GM12892 (cell line): Measurements from ENCODE around the gene THOP1.
"Not testable (repeated sequence)": the region's sequence is repeated elsewhere in the genome, so short reads cannot be mapped to it uniquely, and the experiment has no call there.

ENCODE experiments used
- DNase-seq: peaks from one replicate; pipeline ENCODE4 v3.0.0; 2011; ENCODE audit not compliant: insufficient read length
- FAIRE-seq: peaks from 2 replicates; lab custom pipeline; 2011; peaks lifted over from hg19 to GRCh38; lab: Jason Lieb, UNC
- POLR2A ChIP-seq: IDR thresholded peaks from 2 replicates; pipeline ENCODE4 v1.6.1; 2011; ENCODE audit warnings: low read depth, low read length, control low read depth
- POLR2AphosphoS5 ChIP-seq: IDR thresholded peaks from 2 replicates; pipeline ENCODE4 v1.6.1; 2011; ENCODE audit warnings: low read depth, low read length, control low read depth
- TAF1 ChIP-seq: IDR thresholded peaks from 2 replicates; pipeline ENCODE4 v1.6.1; 2011; ENCODE audit warnings: low read depth, mild to moderate bottlenecking, control low read depth, low read length, borderline replicate concordance

THOP1 gene

DNA sequence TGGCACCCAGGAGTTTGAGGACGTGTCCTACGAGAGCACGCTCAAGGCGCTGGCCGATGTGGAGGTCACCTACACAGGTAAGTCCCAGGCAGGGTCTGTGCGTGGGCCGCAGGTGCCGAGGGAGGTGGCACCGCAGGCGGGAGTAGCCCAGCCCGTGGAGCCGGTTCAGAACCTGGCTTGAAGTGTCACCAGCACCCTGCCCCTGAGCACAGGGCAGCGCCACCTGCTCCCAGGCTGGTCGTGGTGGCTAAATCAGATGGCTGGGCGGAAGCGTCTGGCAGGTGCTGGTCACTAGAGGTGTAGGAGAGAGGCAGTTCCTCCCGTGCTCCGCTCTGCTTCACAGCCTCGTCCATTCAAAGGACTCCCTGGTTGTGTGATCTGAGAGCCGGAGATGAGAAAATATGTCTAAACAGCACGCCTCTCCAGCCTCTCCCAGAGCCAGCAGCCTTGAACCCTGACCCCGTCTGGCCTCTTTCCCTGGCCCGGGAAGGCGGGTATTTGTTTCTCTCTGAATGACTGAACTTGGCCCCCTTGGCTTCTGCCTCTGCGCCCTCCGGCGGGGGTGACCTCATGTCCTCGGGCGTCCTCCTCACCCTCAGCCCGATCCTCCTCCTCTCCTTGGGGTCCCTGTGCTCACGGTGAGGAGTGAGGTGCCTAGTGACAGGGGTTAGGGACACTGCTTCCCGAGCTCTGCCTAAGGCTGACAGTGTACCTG, 5.4 kb downstream of the THOP1 start:
- DNase-seq (no peak), FAIRE-seq (no peak)
- TF ChIP-seq POLR2A, result no peak
- TF ChIP-seq TAF1, result no peak
- TF ChIP-seq POLR2AphosphoS5, result 0 out of 2 replicates have a peak, but pooled peaks have one; percentile 20

DNA sequence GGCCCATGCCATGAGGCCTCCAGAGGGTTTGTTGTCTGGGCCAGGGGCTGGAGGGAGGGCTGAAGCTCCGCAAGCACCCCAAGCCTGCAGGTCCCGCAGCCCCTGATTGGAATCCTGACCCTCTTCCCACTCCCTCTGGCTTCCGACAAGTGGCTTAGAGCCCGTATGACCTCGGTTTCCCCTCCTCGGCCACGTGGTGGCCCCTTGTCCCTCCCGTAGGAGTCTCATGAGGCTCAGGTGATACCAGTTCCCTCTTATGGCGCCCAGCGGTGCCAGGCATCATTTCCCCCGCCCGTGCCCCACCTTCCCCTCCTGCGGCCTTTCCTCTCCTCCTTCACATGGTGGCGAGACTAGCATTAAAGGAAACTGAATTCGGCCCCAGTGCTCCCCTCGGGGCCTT, 6.1 kb downstream of the THOP1 start:
- TF ChIP-seq POLR2AphosphoS5 (no peak), POLR2A (no peak), TAF1 (no peak)
- FAIRE-seq (no peak), DNase-seq (no peak)

GRCh38 chr19:2791876-2792275, 6.6 kb downstream of the THOP1 start:
- no peak for TF ChIP-seq POLR2A
- TF ChIP-seq POLR2AphosphoS5, result no peak
- no peak for TF ChIP-seq TAF1

GRCh38 chr19:2792666-2793065, 7.4 kb downstream of the THOP1 start:
- DNase-seq, result not testable (repeated sequence)
- FAIRE-seq, result peak; percentile 78

More at GRCh38 chr19:2791876-2792275, 6.6 kb downstream of the THOP1 start:
- DNase-seq (no peak), FAIRE-seq (no peak)

DNA sequence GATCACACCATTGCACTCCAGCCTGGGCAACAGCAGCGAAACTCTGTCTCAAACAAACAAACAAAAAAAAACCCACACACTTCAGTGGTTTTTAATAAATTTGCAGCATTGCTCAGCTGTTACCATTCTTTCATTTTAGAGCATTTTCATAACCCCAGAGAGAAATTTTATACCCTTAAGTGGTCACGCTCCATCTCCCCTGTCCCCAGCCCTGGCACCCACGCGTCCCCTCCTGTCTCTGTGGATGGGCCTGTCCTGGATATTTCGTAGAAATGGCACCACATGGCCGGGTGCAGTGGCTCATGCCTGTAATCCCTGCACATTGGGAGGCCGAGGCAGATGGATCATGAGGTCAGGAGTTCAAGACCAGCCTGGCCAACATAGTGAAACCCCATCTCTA, 7.8 kb downstream of the THOP1 start:
- DNase-seq, result no peak
- FAIRE-seq, result no peak
- TF ChIP-seq TAF1 (no peak), POLR2A (no peak), POLR2AphosphoS5 (no peak)

GRCh38 chr19:2793577-2793976, 8.3 kb downstream of the THOP1 start:
- TF ChIP-seq POLR2AphosphoS5 (no peak), TAF1 (no peak), POLR2A (no peak)
- FAIRE-seq (no peak), DNase-seq (no peak)

- TF ChIP-seq POLR2A (no peak), TAF1 (no peak), POLR2AphosphoS5 (no peak)
- DNase-seq, result no peak
- FAIRE-seq, result no peak
Measured at GRCh38 chr19:2795827-2796658, 10.7 kb downstream of the THOP1 start.

DNA sequence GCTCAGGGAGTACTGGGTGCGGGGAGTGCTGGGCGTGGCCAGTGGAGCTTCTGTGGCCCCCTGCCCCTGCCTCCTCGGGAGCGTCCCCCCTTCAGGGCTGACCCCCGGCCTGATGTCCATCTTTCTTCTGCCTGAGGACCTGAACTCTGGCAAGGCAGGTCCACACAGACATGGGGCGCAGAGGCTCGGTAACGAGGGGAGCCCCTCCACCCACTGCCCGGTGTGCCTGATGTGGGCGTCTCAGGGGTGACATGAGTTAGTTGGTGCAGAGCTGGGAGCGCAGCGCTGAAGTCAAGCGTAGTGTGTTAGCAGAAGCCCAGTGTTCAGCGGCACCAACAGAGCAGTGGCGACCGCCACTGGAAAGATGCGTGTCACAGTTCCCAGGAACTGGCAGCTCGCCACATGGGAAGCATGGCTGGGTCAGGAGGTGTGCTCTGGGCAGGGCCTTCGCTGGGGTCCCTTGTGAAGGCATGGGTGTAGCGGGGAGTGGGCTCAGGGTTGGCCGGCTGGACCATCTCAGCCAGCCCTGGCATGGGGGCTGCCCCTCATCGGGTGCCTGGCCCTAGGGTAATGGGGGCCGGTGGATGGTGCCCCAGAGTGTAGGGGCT, 11.5 kb downstream of the THOP1 start:
- DNase-seq (no peak), FAIRE-seq (no peak)
- TF ChIP-seq TAF1 (no peak), POLR2A (no peak), POLR2AphosphoS5 (no peak)

DNA sequence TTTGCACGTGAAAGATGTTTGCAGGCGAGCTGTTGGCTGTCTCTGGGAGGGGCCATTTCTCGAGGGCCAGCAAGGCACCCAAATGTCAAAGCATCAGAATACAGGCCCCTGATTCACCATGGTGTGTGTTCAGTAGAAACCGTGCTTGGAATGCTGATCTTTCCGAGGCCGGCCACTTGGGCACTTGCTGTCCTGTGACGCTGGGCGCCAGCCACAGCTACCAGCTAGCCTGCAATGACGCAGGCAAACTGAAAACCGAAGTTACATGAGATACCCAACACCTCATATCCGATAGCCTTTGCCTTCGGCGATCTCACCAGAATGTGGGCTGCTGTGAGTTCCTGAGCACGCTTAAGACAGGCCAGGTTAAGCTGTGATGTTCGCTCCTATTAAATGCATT, 12.0 kb downstream of the THOP1 start:
- TF ChIP-seq POLR2AphosphoS5 (no peak), POLR2A (no peak), TAF1 (no peak)
- no peak for DNase-seq
- FAIRE-seq, result no peak

DNA sequence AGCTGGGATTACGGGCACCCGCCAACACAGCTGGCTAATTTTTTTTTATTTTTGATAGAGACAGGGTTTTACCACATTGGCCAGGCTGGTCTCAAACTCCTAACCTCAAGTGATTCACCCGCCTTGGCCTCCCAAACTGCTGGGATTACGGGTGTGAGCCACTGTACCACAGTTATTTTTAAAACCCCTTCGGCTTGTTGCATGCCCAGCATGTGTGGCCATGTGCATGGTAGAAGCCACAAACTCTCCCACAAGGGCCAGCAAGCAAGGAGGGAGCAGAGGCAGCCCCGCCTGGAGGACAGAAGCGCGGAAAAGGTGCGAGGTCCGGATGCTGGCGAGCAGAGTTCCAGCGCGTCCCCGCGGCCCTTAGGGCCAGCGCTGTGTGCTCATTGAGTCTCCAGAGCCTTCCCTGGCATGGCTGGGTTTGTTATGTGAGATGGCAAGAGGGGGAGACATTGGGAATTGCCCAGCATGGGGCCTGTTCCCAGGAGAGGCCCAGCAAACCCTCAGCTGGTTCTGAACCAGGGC, 12.9 kb downstream of the THOP1 start:
- FAIRE-seq (no peak), DNase-seq (no peak)
- no peak for TF ChIP-seq TAF1
- no peak for TF ChIP-seq POLR2AphosphoS5
- no peak for TF ChIP-seq POLR2A

GRCh38 chr19:2798733-2799132, 13.4 kb downstream of the THOP1 start:
- FAIRE-seq (no peak), DNase-seq (no peak)
- no peak for TF ChIP-seq TAF1
- no peak for TF ChIP-seq POLR2AphosphoS5
- TF ChIP-seq POLR2A, result no peak
